ENCODE results near the gene TCHP.
A peak's percentile ranks its signal among the peaks of the same experiment; 100 is the strongest.
"Not testable (repeated sequence)": the region's sequence is repeated elsewhere in the genome, so short reads cannot be mapped to it uniquely, and the experiment has no call there.

TCHP gene

DNA sequence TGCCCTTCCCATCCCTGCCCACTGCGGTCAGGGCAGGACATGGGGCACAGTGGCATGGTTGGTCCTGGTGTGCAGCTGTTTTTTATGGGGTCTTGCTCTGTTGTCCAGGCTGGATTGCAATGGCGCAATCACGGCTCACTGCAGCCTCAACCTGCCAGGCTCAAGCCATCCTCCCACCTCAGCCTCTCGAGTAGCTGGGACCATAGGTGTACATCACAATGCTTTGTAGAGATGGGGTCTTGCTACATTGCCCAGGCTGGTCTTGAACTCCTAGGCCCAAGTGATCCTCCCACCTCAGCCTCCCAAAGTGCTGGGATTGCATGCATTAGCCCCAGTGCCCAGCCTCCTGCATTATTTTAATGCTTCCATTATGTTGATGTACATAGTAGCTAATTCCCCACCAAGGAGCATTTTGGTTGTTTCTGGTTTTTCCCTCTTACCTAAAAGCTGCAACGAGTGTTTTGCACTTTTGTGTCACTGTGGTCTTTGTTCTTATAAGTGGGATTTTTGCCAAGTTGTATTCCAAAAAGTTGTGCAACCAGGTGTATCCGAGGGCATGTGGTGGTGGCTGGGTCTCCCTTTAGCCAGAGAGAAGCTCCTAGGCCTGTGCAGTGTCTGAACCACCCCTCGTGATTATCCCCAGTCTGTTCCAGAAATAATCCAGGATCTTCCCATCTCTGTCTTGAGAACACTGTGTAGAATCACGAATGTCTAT is 10.3 kb downstream of the TCHP start:
- no peak for DNase-seq (ENCODE audit: low read depth)

DNA sequence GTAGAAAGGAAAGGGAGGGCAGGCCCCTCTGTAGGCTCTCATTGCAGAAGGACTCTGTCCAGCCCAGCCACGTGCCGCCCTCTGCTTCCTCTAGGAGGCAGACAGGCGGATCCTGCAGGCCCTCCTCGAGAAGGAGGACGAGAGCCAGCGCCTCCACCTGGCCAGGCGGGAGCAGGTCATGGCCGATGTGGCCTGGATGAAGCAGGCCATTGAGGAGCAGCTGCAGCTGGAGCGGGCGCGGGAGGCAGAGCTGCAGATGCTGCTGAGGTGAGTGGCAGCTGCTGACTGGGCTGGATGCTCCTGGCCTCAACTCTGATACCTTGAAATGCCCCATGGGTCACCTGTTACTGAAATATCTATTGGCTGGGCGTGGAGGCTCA is 10.9 kb downstream of the TCHP start:
- DNase-seq (ENCODE audit: low read depth), result no peak

DNA sequence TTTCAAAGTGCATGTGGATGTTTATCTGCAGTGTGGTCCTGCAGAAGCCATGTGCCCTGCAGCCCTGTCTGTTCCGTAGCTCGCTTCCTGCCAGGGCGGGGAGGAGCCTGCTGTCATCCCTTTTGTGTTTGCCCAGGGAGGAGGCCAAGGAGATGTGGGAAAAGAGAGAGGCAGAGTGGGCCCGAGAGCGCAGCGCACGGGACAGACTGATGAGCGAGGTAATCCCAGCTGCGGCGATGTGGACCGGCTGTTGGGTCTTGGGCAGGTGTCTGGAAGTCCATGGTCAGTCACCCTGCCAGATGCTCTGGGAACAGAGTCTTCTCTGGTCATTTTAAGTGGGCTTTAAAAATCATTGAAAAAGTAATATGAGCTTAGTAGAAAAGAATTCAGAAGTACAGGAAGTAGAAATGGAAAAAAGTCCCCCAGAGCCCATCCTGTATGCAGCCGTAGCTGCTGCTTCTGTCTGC is 12.8 kb downstream of the TCHP start:
- no peak for DNase-seq (ENCODE audit: low read depth)

DNA sequence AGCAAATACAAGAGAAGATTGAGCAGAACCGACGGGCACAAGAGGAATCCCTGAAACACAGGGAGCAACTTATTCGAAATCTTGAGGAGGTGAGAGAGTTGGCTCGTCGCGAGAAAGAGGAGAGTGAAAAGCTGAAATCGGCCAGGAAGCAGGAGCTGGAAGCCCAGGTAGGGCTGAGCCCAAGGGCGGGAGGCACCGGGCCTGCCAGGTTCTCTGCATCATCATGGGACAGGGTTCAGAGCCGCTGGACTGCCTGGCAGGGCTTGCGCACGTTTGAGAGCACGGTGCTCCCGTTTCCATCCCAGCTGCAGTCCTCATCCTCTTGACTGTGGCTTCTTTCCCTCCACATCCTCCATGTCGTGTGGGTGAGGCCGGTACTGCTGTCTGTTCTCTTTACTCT is 14.4 kb downstream of the TCHP start:
- no peak for DNase-seq (ENCODE audit: low read depth)

DNA sequence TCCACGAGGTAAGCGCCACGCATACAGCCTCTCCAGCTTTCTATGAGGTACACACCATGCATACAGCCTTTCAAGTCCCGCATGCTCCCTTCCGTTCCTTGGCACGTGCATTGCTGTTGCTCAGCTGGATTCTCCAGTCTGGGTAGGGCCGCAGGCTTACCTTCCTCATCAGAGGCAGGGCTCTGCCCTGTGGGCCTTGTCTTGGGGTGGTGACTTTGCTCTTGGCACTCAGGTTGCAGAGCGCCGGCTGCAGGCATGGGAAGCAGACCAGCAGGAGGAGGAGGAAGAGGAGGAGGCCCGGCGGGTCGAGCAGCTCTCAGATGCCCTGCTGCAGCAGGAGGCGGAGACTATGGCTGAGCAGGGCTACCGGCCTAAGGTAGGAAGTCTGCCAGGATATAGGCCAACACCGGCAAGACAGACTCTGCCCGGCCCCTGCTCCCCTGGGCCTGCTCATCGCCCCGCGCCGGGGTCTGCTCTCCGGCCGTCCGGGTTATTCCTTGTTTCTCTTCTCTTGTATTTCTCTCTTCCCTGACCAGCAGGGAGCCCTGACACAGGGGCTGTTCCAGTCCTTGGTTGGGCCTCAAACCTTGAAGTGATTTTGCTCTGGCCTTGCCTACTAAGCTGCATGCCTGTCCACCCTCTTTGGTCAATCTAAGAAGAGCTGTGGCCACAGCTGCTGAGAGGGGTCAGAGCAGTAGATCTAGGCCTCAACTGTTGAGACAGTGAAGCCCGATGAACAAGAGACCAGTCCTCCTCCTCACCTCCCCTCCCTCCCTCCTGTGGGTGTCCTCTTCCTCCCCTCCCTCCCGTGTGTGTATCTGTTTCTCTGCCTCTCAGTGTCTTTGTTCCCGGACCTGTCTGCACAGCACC is 15.3 kb downstream of the TCHP start:
- DNase-seq (ENCODE audit: low read depth), result no peak

DNA sequence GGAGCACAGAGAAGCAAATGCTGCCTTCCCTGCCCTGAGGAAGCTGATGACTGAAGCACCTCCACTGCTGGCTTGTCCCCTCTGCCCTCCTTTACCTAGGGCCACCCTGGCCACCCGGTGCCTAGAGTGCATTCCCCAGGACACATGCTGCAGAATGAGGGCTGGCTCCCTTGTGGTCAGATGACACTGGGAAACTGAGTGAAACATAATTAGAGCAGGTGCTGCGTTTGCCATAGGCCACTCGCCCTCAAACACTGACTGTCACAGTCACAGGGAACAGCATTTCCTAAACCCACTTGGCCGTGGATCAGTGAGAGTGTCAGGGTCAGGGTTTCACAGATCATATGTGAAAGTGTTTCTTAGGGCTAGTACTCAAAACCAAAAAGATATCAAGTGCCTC is 16.0 kb downstream of the TCHP start:
- DNase-seq (ENCODE audit: low read depth), result no peak

DNA sequence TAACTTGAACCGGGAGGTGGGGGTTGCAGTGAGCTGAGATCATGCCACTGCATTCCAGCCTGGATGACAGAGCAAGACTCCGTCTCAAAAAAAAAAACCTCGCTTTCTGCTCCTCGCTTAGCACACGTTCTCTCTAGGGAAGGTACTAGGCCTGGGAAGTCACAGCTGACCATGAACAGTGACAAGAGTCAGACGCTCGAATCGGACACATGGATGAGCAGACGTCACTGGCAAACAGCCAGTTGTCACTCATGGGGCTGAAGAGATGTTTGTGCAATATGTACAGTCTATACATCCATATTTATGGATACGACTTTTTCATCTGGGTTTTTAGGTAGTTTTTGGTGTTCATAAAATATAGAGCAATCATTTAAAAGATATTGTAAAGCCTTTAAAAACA is 19.4 kb downstream of the TCHP start:
- DNase-seq (ENCODE audit: low read depth), result no peak

DNA sequence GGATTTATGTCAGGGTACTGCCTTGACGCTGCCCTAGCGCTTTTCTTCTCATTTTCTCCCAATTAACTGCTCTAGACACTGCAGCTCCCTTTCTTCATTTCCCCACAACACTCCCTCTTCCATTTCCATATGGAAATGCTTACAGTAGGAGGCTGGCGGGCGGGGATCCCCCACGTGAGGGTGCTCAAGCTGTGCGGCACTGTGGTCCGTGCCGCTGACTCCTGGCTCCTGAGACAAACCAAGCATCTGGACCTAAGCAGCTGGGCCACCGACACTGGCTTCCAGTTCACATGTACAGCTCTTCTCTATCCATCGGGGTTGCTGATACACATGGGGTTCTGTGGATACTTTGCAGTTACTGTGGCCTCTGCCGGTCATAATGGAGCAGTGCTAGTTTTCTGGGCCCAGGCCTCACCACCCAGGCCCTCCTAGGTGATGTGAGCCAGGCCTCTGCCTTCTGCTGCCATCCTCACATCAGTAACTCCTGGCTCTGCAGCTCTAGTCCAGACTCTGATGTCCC is 20.2 kb downstream of the TCHP start:
- no peak for DNase-seq (ENCODE audit: low read depth)

DNA sequence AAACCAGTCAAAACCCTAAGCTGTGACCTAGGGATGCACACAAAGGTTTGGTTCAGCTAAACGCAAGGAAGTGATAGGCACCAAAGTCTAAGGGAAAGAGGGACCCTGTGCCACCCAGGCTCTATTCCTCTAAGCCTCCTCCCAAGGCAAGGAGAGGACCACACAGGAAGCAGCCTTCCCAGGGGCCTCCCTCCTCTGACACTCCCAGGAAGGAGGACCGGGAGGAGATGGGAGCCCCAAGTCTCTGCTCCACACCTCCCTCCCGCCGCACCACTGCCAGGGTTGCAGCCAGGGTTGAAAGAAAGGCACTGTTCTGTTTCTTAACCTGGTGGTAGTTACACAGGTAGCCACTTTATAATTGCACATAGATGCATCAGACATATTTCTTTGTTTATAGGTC is 21.9 kb downstream of the TCHP start:
- DNase-seq (ENCODE audit: low read depth), result no peak

DNA sequence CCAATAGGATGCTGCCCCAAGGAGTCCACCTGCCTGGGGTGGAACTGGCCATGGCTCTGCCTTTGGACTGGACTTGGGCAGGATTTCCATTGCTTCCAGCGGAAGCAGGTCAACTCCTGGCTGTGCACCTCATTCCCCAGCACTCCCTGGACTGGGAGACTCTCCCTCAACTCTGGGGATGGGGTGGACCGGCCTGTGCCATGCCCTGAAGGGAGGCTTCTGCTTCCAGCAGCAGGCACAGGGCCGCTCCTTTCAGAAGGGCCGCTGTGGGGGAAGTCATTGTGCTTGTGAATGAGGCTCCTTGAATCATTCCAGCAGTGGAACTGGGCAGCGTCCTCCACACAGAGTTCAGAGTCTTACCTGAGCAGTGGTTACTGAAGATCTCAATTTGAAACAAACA is 23.0 kb downstream of the TCHP start:
- no peak for DNase-seq (ENCODE audit: low read depth)

DNA sequence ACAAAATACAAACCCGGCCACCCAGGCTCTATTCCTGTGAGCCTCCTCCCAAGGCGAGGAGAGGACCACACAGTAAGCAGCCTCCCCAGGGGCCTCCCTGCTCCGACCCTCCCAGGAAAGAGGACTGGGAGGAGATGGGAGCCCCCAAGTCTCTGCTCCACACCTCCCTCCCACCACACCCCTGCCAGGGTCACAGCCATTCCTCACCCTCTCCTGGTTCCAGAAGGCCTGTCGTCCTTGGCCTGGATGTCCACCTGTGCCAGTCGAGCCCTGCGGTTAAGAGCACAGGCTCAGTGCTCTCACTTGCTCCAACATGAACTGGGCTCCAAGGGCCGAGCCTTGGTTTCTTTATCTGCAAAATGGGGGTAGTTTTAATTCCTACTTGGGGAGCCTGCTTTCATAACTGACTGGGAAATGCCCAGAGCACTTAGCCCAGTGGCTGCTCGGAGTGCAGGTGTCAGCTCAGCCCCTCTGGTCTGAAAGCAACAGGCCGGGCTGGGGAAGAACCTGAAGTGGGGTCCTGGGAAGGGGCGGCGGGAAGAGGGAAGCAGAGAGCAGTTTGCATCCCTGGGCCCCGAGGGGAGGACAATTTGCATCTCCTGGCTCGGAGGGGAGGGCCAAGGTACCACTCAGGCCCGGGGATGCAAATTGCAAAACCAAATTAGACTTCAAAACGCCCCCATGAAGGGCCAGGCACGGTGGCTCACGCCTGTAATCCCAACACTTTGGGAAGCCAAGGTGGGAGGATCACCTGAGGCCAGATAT is 23.6 kb downstream of the TCHP start:
- no peak for DNase-seq (ENCODE audit: low read depth)

DNA sequence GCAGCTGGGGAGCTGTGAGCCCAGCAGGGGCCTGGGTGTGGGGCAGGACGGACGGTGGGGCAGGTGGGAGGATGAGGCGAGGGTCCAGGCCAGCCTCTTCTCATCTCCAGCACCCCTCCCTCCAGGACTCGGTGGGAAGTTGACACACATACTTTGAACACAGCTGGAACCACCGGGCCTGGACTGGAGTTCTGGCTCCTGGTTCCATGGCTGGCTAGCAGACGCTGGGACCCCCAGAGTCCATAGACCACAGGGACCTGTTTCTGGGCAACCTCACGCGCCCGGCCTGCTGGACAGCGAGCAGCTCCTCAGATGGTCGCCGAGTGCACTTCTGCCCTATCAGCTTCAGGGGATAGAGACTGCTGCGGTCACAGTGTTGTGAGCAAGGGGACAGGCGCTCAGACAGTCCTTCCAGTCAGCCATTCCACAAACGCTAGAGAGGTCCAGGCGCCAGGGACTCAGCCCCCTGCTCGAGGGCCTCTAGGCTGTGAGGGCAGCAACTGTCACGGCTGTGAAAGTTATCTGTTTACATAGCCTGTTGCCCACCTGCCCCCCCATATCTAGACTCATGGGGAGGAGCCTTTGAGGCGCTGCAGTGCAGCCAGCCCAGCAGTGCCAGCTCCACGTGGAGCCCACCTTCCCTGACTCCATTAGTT is 25.2 kb downstream of the TCHP start:
- no peak for DNase-seq (ENCODE audit: low read depth)

DNA sequence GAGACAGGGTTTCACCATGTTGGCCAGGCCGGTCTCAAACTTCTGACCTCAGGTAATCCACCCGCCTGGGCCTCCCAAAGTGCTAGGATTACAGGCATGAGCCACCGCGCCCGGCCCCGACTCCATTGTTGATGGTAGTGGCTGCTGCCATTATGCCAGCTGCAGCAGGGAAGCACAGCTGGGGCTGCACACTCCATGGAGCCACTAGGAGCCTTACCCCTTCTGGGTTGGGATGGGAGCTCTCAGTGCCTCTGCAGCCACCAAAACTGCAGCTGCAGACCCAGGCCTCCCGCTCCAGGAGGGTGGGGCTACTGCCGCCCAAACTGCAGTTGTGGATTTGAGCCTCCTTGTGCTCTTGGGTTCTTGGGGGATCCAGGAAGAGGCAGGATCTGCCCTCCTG is 25.9 kb downstream of the TCHP start:
- DNase-seq (ENCODE audit: low read depth), result no peak

DNA sequence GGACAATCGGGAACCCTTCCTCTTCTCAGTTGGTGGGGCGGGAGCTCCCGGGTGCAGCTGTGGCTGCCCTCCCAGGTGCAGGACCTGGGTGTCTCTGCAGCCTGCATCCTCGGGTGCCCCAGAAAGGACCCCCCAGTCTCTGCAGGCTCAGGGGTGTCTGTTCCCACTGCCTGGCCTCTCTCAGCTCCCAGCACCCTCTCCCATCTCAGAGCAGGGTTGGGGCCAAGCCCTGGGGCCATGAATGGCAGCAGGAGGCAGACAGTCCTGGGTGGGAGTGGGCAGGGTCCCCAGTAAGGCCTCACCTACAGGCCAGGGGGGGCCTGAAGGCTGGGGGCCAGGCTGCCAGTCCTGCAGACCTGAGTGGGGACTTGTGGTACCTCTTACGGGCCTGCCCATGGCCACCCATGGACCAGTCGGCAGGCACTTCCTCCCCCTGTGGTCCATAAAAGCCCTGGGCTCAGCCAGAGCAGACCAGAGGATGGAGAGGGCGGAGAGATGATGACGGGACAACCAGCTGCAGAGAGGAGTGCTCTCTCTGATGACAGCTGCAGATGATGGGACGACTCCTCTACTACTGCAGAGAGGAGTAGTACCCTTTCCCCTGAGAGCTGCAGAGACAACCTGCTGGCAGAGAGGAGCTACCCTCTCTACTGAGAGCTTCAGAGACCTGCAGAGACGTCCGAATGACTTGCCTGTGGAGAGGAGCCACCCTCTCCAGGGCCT is 26.6 kb downstream of the TCHP start:
- DNase-seq (ENCODE audit: low read depth), result no peak

DNA sequence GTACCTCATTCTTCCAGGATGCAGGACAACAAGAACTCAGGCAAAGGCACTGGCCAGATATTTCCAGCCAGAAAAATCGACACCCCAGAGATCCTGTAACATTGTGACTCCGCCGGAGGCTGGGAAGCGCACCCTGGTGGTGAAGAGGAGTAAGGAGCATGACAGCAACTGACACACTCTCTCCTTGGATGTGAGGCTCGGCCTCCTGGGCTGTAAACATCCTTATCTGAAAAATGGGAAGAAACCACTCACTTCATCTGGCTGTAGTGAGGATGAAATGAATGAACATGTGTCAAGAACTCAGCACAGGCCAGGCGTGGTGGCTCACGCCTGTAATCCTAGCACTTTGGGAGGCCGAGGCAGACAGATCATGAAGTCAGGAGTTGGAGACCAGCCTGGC is 27.5 kb downstream of the TCHP start:
- peak; percentile 17 for DNase-seq (ENCODE audit: low read depth)

DNA sequence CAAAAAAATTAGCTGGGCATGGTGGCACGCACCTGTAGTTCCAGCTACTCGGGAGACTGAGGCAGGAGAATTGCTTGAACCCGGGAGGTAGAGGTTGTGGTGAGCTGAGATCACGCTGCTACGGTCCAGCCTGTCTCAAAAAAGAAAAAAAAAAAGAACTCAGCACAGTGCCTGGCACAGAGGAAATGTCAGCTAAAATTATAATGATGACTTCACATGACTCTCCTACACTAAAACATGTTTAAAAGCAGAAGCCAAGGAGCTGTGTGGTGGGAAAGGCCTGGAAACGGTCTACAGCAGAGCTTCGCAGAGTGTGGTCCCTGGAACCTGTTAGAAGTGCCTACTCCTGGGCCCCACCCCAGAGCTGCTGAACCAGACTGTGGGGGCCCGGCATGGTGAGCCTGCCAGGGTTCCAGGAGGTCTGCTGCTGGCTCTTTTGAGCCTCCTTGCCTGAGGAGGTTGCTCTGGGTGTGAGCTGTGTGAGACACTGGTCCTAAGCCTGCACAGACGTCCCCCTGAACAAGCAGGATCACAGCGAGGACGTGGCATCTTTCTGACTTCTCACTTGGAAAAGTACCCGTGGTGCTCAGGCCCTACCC is 28.1 kb downstream of the TCHP start:
- no peak for DNase-seq (ENCODE audit: low read depth)

DNA sequence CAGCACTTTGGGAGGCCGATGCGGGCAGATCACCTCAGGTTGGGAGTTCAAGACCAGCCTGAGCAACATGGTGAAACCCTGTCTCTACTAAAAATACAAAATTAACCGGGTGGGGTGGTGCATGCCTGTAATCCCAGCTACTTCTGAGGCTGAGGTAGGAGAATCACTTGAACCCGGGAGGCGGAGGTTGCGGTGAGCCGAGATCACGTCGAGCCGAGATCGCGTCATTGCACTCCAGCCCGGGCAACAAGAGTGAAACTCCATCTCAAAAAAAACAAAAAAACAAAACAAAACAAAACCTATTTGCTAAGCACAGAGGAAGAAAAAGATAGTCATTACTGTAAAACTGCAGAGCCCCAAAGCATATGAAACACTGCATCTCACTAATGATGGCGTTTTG is 29.3 kb downstream of the TCHP start:
- not testable (repeated sequence) for DNase-seq (ENCODE audit: low read depth)

DNA sequence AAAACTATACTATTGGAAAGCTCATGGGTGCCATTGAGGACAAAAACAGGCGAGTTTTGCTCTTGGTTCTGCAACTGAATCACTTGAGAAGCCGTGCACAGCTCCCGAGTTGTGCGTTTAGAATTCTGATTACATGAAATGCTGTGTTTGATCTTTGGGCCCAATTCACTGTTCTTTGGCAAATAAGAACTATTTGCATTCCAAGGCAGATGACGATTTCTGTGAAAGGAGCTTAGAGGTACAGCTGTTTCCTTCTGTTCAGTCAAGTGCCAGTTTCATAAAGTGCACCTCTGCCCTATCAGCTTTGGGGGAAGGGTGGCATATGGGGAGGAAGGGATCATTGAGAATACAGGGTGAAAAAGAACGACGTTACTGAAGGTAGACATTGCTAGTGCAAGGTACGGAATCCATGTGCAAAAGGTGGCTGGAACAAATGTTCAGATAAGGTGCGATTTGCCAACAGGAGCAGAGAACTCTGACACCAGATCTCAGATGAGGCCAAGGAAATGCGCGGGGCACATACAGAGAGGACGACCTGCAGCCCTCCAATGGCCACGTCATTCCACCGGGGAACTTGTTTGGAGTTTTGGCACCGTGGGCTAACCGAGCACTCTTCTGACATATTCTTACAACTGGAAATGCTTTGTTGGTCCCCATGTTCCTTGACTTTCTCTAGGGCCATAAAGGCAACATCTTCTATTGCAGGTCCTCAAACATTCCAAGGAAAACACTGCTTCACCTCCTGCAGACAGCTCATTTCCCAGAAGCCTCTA is 30.1 kb downstream of the TCHP start:
- no peak for DNase-seq (ENCODE audit: low read depth)

DNA sequence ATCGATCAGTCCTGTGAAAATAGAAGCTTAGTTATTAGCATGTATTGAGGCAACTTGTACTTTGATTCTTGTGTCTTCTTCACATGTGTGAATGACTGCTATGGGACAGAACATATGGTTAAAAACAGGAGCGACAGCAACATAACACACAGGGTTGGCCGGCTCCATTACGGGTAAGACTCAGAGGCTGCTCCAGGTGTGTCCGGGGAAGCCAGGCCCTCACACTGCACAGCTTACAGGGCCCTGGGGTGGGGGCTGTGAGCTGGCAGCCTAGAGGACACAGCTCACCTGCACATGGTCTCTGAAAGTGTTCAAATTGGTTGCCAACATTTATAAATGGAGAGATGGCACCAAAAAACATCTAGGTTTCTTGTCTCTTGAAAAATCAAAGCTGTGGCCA is 31.1 kb downstream of the TCHP start:
- no peak for DNase-seq (ENCODE audit: low read depth)

DNA sequence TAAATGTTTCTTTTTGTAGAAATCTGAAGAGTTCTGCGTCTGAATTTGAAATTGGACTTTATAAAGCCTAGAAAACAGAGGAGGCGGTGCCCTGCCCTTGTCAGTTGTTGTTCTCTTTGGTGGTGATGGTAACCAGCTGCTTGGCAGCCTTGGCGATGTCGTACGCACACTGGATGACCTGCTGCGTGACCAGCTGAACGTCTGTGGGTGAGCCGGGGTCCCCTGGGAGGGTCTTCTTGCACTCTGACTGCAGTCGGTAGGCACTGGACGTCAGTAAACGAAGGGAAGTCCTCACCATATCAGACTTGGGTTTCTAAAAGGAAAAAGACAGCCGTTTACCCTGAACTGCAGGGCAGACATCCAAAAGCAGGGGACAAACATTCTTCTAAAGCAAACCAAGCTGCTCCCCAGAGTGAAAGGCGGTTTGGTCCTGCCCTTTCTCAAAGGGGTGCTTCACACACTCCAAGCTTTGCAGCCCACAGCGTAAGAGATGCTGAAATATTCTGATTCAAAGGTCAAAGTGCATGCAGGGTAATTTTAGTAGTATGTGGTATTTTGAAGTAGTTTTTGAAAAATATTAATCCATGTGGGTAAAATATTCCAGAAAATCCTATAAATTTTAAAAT is 32.9 kb downstream of the TCHP start:
- DNase-seq (ENCODE audit: low read depth), result no peak

Measured in T follicular helper cell (primary cell).